Colonic mucosa (tissue), 4 donors: ENCODE results near the gene EREG. TPM values are rescaled to one million over a fixed set of nuclear protein-coding genes. Genes with fewer than 3 reads are reported as not detected.

Experiments
- DNase-seq: peaks from one replicate; pipeline ENCODE4 v3.0.0-alpha.2; 2020
- H3K27ac ChIP-seq: fragments of 200-600 bp; one replicate; pipeline ENCODE4 v1.8.0; 2021
- H3K27me3 ChIP-seq: fragments of 200-600 bp; one replicate; pipeline ENCODE4 v1.8.0; 2021
- H3K36me3 ChIP-seq: fragments of 200-600 bp; one replicate; pipeline ENCODE4 v1.8.0; 2021
- H3K4me1 ChIP-seq: fragments of 200-600 bp; one replicate; pipeline ENCODE4 v1.8.0; 2021; ENCODE audit warnings: mild to moderate bottlenecking
- H3K4me3 ChIP-seq: fragments of 200-600 bp; one replicate; pipeline ENCODE4 v1.8.0; 2021
- H3K9ac ChIP-seq, 2 donors: one replicate each; pipeline ENCODE4 v1.7.0; 2013; ENCODE audit warnings: control low read depth in 2 of 2, low read depth in 2 of 2, low read length in 2 of 2
- H3K9me3 ChIP-seq: fragments of 200-600 bp; one replicate; pipeline ENCODE4 v1.8.0; 2021
- intact Hi-C: fragments of 100-400 bp; cut with DNase I; formaldehyde crosslinking; loops from one replicate; pipeline ENCODE4 v1.14.1; 2022
- total RNA-seq, 2 donors: library from RNA; stranded (reverse); fragmentation: NEBNext Ultra II Directional in 1 of 2; extraction: Animal tissue kit (Norgen Biotek cat#: 25700) in 1 of 2; gene quantifications; one replicate each; pipeline ENCODE4 v1.2.1, GENCODE V29; 2021
- TF ChIP-seq, protein P1 (sequence below): fragments of 200-600 bp; IDR thresholded peaks from one replicate; pipeline ENCODE4 v1.8.0; 2022; ENCODE audit warnings: antibody characterized with exemption, mild to moderate bottlenecking
- donor health status: healthy.
- donor health status: DM: no; HTN: no; CAD: no.
- donor health status: DM: no; HTN: no; CAD: no.

EREG gene
- total RNA-seq, 2 donors from 2014 or later: 2.4 to 3.5 TPM

DNA sequence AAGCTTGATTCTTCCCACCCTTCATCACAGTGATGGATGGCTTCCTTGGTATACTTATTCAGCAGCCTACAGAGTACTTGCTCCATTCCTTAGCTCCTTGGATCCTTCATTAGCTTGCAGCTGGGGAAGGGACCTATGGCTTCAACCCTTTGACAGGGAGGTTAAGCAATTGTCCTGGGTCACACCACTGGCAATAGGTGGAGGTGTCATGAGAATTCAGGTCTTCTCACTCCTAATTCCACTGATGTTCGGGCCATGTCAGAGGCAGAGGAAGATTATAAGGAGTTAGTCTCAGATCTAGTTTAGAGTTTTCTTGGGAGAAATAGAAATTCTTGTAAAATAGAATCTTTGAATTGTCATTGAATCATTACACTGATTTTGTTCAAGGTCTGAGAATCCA lies 24.5 kb downstream of the EREG start:
- Histone ChIP-seq H3K36me3 (no peaks in the 10 kb centered on the region), H3K27me3 (no peaks in the 10 kb centered on the region), H3K9me3 (no peaks in the 10 kb centered on the region), H3K9ac (no peak overlapping the region), H3K4me1 (no peaks in the 10 kb centered on the region), H3K27ac (no peak overlapping the region), H3K4me3 (no peak overlapping the region)
- DNase-seq: no peak
- TF ChIP-seq, protein P1, sequence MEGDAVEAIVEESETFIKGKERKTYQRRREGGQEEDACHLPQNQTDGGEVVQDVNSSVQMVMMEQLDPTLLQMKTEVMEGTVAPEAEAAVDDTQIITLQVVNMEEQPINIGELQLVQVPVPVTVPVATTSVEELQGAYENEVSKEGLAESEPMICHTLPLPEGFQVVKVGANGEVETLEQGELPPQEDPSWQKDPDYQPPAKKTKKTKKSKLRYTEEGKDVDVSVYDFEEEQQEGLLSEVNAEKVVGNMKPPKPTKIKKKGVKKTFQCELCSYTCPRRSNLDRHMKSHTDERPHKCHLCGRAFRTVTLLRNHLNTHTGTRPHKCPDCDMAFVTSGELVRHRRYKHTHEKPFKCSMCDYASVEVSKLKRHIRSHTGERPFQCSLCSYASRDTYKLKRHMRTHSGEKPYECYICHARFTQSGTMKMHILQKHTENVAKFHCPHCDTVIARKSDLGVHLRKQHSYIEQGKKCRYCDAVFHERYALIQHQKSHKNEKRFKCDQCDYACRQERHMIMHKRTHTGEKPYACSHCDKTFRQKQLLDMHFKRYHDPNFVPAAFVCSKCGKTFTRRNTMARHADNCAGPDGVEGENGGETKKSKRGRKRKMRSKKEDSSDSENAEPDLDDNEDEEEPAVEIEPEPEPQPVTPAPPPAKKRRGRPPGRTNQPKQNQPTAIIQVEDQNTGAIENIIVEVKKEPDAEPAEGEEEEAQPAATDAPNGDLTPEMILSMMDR: no peak
- intact Hi-C loops: no loop called here

DNA sequence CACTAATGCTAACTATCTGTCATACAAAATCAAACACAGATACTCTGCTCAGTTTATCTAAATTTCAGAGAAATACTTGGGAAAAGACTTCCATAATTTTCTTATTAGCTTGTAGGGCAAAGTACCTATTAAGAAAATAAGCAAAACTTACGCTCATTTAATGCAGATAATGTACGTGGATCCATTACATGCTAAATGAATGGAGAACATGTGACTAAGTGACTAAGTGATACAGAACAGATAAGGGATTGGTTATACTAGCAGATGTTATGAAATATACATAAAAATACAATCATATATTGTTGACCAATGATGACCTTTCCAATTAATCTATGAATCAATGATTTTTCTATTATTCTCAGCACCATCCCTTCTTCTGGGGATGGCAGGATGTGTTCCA lies 25.7 kb downstream of the EREG start:
- Histone ChIP-seq H3K9ac (no peak overlapping the region), H3K9me3 (no peaks in the 10 kb centered on the region), H3K36me3 (no peaks in the 10 kb centered on the region), H3K27me3 (no peaks in the 10 kb centered on the region), H3K27ac (no peak overlapping the region), H3K4me3 (no peak overlapping the region), H3K4me1 (no peaks in the 10 kb centered on the region)
- intact Hi-C loops: no loop called here
- TF ChIP-seq, protein P1: no peak
- no peak for DNase-seq

DNA sequence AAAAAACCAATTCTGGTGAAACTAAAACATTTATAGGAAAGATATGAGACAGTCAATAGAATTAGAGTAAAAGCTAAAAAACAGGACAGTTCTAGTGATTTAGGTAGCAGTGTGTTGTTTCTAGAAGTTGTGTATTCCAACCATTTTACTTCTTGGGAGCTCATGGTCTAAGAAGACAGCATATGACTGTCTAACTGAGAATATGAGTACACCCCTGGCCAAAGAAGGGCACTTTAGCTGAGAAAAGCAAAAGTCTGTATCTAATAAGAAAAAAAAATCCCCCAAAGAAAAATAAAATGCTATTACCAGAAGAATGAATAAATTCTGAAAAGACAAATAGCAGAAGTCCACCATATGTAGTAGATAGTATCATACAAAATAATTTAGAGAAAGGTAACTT lies 26.4 kb downstream of the EREG start:
- Histone ChIP-seq H3K27me3 (no peaks in the 10 kb centered on the region), H3K36me3 (no peaks in the 10 kb centered on the region), H3K9ac (no peak overlapping the region), H3K27ac (no peak overlapping the region), H3K4me3 (no peak overlapping the region), H3K4me1 (no peaks in the 10 kb centered on the region), H3K9me3 (no peaks in the 10 kb centered on the region)
- TF ChIP-seq, protein P1: no peak
- intact Hi-C loops: no loop called here
- DNase-seq: no peak

DNA sequence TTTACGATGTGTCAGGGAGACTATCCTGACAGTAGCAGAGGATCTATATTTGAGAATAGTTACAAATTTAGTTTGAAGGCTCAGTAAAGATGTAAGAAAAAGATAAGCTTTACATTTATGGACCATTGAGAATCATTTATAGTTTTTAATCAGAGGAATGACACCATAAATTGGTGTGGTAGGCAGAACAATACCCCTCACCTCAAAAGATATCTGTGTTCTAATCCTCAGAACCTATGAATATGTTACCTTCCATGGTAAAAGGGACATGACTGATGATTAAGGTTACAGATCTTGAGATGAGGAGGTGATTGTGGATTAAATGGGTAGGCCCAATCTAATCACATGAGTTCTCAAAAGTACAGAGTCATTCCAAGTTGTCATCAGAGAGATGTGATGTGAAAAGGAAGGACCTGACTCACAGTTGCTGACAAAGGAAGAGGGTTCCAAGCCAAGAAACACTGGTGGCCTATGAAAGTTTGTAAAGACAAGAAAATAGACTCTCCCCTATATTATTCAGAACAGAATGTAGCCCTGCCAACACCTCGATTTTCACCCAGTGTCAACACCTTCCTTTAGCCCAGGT lies 27.0 kb downstream of the EREG start:
- Histone ChIP-seq H3K4me1 (no peaks in the 10 kb centered on the region), H3K27me3 (no peaks in the 10 kb centered on the region), H3K36me3 (no peaks in the 10 kb centered on the region), H3K27ac (no peak overlapping the region), H3K9ac (no peak overlapping the region), H3K9me3 (no peaks in the 10 kb centered on the region), H3K4me3 (no peak overlapping the region)
- TF ChIP-seq, protein P1: no peak
- intact Hi-C loops: no loop called here
- no peak for DNase-seq

DNA sequence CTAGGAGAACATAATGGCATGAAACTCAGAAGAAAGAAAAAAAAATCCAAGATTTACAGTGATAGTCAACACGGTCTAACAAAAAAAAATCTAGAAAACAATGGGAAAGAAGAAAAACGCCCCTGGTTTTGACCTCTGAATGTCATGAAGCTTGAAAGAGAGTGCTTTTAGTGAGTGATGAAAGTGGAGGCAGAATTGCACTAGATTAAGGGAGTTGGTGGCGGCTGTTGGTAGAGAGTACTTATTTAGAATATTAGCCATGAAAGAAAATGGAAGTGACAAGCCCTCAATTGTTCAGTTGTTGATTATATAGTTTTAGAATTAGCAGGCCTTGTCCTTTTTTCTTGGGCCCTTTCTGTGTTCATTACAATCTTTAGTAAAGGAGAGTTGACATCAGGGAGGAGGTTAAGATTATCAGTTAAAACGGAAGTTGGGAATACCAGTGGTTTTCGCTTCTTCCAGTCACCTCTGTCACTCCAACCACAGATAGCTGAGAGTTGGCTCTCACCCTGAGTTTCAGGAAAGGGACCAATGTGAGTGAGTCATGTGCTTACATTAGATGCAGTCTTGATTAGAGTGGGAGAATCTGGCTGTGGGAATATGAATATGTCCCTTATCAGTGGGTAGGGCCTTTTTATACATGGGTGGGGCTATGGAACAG lies 29.7 kb downstream of the EREG start:
- no peaks in the 10 kb centered on the region for H3K36me3 ChIP-seq
- TF ChIP-seq, protein P1: no peak
- peak; percentile 69 for DNase-seq
- no peaks in the 10 kb centered on the region for H3K4me1 ChIP-seq
- H3K27ac ChIP-seq: peak overlapping the region; percentile 43
- no peaks in the 10 kb centered on the region for H3K9me3 ChIP-seq
- H3K9ac ChIP-seq: no peak overlapping the region
- intact Hi-C loops: no loop called here
- H3K27me3 ChIP-seq: no peaks in the 10 kb centered on the region
- H3K4me3 ChIP-seq: no peak overlapping the region
